ENCODE results near the gene AJM1. TPM values are rescaled to one million over a fixed set of nuclear protein-coding genes. Genes with fewer than 3 reads are reported as not detected.
"Not testable (repeated sequence)": the region's sequence is repeated elsewhere in the genome, so short reads cannot be mapped to it uniquely, and the experiment has no call there.

The AJM1 gene
- total RNA-seq, 1 experiment from 2014 or later, result 5.3 TPM

- H2AFZ ChIP-seq; BruUV-seq (replicated peaks); H3K4me3 ChIP-seq; H3K27ac ChIP-seq; intact Hi-C loops (cut with micrococcal nuclease; ENCODE audit: unreplicated experiment); H3K27me3 ChIP-seq (ENCODE audit: insufficient read depth, low read depth); H3K79me2 ChIP-seq (ENCODE audit: low read depth); H3K4me2 ChIP-seq; POLR2A ChIA-PET (ENCODE audit: unreplicated experiment); CTCF ChIA-PET; H3K9me3 ChIP-seq (ENCODE audit: insufficient read depth, low read depth); H3K4me1 ChIP-seq (replicated peaks; ENCODE audit: insufficient read depth); H3K36me3 ChIP-seq (ENCODE audit: low read depth); DNase-seq; H3K9me2 ChIP-seq (ENCODE audit: insufficient read depth): not testable (repeated sequence)
- peak; percentile 68 for TF ChIP-seq CTCF (conservative IDR thresholded peaks at IDR 0.05)
- Histone ChIP-seq H3F3A (ENCODE audit: insufficient read depth, low read depth) (peaks cover 19% of the 10 kb centered on the region), H4K20me1 (ENCODE audit: insufficient read depth) (0 out of 2 replicates have a peak, but pooled peaks cover 16% of the 10 kb centered on the region)
These were observed 1.8 kb downstream of the AJM1 start for GRCh38 chr9:136843801-136844740.

DNA sequence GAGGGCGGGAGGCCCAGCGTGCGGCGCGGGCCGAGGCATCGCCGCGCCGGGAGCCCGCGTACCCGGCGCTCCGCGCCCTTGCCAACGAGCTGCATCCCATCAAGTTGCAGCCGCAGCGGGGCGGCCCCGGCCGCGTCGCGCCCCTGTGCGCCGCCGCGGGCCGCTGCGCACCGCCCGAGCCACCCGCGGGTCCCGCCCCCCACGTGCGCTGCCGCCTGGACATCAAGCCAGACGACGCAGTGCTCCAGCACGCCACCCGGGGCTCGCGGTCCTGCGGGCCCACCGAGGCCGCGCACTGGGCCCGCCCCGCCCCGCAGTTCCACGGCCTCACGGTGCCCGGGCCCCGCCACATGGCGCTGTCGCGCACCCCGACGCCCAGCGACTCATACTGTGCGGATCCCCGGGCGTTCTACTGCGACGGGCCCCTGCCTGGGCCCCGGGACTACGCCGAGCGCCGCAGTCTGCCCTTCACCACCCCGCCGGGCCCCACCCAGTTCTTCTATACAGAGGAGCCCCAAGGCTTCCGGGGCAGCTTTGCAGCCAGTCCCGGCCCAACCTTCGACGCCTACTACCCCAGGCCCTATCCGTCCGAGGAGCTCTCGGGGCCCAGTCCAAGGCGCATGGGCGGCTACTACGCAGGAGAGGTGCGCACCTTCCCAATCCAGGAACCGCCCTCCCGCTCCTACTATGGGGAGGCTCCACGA is 2.6 kb downstream of the AJM1 start:
- H3K4me1 ChIP-seq (replicated peaks; ENCODE audit: insufficient read depth), result peaks cover 5% of the 10 kb centered on the region; the same call in 1 of the 2 replicates
- H3K27ac ChIP-seq, result no peak overlapping the region
- no peaks in the 10 kb centered on the region for H3K79me2 ChIP-seq (ENCODE audit: low read depth)
- no peak for DNase-seq
- TF ChIP-seq EZH2 (IDR thresholded peaks at IDR 0.05; ENCODE audit: low read depth), result no peak
- TF ChIP-seq CTCF (conservative IDR thresholded peaks at IDR 0.05), result no peak
- H4K20me1 ChIP-seq (ENCODE audit: insufficient read depth), result peaks cover 14% of the 10 kb centered on the region
- H3K4me3 ChIP-seq, result no peak overlapping the region; the same call in 1 of the 2 replicates
- no peaks in the 10 kb centered on the region for H3K9me2 ChIP-seq (ENCODE audit: insufficient read depth)
- intact Hi-C loops (cut with micrococcal nuclease; ENCODE audit: unreplicated experiment), result loop anchor here (5.0 kb wide), 2 partner anchors 152 to 182 kb away; partner anchors contain the start of genes ABCA2 and CLIC3
- no peaks in the 10 kb centered on the region for H3K9me3 ChIP-seq (ENCODE audit: insufficient read depth, low read depth)
- CTCF ChIA-PET, result no interaction called here
- POLR2A ChIA-PET (ENCODE audit: unreplicated experiment), result interaction anchor here (0.6 kb wide), 1 partner anchor 56 kb away, joined by 3 read pairs; no protein-coding TSS in a partner anchor
- H3K36me3 ChIP-seq (ENCODE audit: low read depth), result no peaks in the 10 kb centered on the region
- no peaks in the 10 kb centered on the region for H3K27me3 ChIP-seq (ENCODE audit: insufficient read depth, low read depth)
- no TSS peak for BruUV-seq (replicated peaks)
- H3K4me2 ChIP-seq, result peak overlapping the region; percentile 51; the same call in 1 of the 2 replicates
- H3F3A ChIP-seq (ENCODE audit: insufficient read depth, low read depth), result peaks cover 14% of the 10 kb centered on the region
- no peak overlapping the region for H2AFZ ChIP-seq

- no peaks in the 10 kb centered on the region for H3K27me3 ChIP-seq (ENCODE audit: insufficient read depth, low read depth)
- no peak overlapping the region for H3K27ac ChIP-seq
- H3F3A ChIP-seq (ENCODE audit: insufficient read depth, low read depth), result peaks cover 15% of the 10 kb centered on the region
- H2AFZ ChIP-seq, result no peak overlapping the region
- TF ChIP-seq CTCF (conservative IDR thresholded peaks at IDR 0.05) (no peak), EZH2 (IDR thresholded peaks at IDR 0.05; ENCODE audit: low read depth) (no peak)
- H3K36me3 ChIP-seq (ENCODE audit: low read depth), result no peaks in the 10 kb centered on the region
- ChIA-PET CTCF (no interaction called here), POLR2A (ENCODE audit: unreplicated experiment) (no interaction called here)
- no peak for DNase-seq
- peak overlapping the region; percentile 39; the same call in 1 of the 2 replicates for H3K4me3 ChIP-seq
- H3K4me2 ChIP-seq, result peak overlapping the region; percentile 51
- H3K4me1 ChIP-seq (replicated peaks; ENCODE audit: insufficient read depth), result peaks cover 9% of the 10 kb centered on the region; the same call in 1 of the 2 replicates
- no peaks in the 10 kb centered on the region for H3K79me2 ChIP-seq (ENCODE audit: low read depth)
- intact Hi-C loops (cut with micrococcal nuclease; ENCODE audit: unreplicated experiment), result loop anchor here (2.0 to 5.0 kb wide), 3 partner anchors 45 to 182 kb away; partner anchors contain the start of genes ABCA2 and CLIC3
- H4K20me1 ChIP-seq (ENCODE audit: insufficient read depth), result peaks cover 14% of the 10 kb centered on the region
- no peaks in the 10 kb centered on the region for H3K9me3 ChIP-seq (ENCODE audit: insufficient read depth, low read depth)
- no TSS peak for BruUV-seq (replicated peaks)
- H3K9me2 ChIP-seq (ENCODE audit: insufficient read depth), result no peaks in the 10 kb centered on the region
These were observed 3.4 kb downstream of the AJM1 start for GRCh38 chr9:136845465-136846260.

Measured in PC-9 (cell line).